ENCODE measurements around the gene MRPS2. TPM values are rescaled to one million over a fixed set of nuclear protein-coding genes. Genes with fewer than 3 reads are reported as not detected.
"Not testable (repeated sequence)": the region's sequence is repeated elsewhere in the genome, so short reads cannot be mapped to it uniquely, and the experiment has no call there.

MRPS2 gene
- total and polyA plus RNA-seq, 9 of the 15 experiments (the other 6 are each of a cell fraction or from before 2014, with no cell fraction given): 8.0 to 167 (median 81.3) TPM

DNA sequence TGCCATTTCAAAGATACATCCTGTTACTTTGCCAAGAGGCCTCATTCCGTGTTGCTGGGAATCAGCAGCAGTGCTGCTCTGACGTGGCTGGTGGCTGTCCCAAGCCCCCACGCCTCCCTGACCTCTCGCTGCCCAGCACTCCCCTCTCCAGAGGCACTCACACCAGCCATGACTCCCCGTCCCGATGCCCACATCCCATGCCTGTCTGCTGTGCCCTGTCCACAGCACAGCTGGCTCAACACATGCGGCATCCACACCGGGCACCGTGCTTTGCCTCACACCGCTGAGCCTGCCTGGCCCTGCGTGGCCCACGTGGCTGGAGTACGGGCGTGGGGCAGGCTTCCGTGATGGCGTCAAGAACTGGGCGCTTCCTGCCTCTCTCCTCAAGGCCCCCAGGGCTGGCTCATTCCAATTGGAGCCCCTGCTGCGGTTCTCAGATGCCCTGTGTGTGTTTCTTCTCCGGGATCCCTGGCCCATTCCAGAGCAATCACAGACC lies 12.9 kb downstream of the MRPS2 start (continued):
- TF ChIP-seq TEAD2 (tag; IDR thresholded peaks at IDR 0.05): no peak

GRCh38 chr9:135513906-135514305 lies 13.4 kb downstream of the MRPS2 start:
- H3K27me3 ChIP-seq (ENCODE audit: control insufficient read depth in 2 of 2, insufficient read depth in 2 of 2, low read length in 2 of 2); H4K20me1 ChIP-seq (replicated peaks; ENCODE audit: control insufficient read depth, insufficient read depth, low read length); intact Hi-C loops (cut with micrococcal nuclease); H3K36me3 ChIP-seq (ENCODE audit: control insufficient read depth, insufficient read depth, low read length); H3K9ac ChIP-seq (ENCODE audit: insufficient read depth in 1 of 2, low read depth in 2 of 2, low read length in 2 of 2); H3K4me3 ChIP-seq; H3K9me3 ChIP-seq (replicated peaks; ENCODE audit: control insufficient read depth, insufficient read depth, low read depth, low read length); H2AFZ ChIP-seq (ENCODE audit: low read depth, low read length); H3K9me1 ChIP-seq (ENCODE audit: control insufficient read depth, insufficient read depth, low read length); ATAC-seq; H3K27ac ChIP-seq (ENCODE audit: extremely low read depth, low read depth, low read length); BruUV-seq (replicated peaks); H3K4me2 ChIP-seq (ENCODE audit: insufficient read depth, low read length); in situ Hi-C loops (cut with MboI); CTCF ChIA-PET (ENCODE audit: low intra/inter-chr PET ratio); DNase-seq (ENCODE audit: extremely low read depth in 1 of 4, low spot score in 3 of 4); H3K79me2 ChIP-seq (ENCODE audit: control insufficient read depth, insufficient read depth, low read length): not testable (repeated sequence)
- H3K4me1 ChIP-seq (replicated peaks in 1 of 2; ENCODE audit: control insufficient read depth in 2 of 2, insufficient read depth in 2 of 2, low read length in 2 of 2): peaks cover 22% of the 10 kb centered on the region in 2 experiments
- peak; percentile 64 for FAIRE-seq
- POLR2A ChIA-PET: interaction anchor here (1.5 kb wide), 1 partner anchor 8 kb away, joined by 9 read pairs; no protein-coding TSS in a partner anchor
- 84% methylated on average over 5 of the region's 9 CpGs for WGBS (ENCODE audit: insufficient coverage, low coverage, missing lambda C conversion rate)

DNA sequence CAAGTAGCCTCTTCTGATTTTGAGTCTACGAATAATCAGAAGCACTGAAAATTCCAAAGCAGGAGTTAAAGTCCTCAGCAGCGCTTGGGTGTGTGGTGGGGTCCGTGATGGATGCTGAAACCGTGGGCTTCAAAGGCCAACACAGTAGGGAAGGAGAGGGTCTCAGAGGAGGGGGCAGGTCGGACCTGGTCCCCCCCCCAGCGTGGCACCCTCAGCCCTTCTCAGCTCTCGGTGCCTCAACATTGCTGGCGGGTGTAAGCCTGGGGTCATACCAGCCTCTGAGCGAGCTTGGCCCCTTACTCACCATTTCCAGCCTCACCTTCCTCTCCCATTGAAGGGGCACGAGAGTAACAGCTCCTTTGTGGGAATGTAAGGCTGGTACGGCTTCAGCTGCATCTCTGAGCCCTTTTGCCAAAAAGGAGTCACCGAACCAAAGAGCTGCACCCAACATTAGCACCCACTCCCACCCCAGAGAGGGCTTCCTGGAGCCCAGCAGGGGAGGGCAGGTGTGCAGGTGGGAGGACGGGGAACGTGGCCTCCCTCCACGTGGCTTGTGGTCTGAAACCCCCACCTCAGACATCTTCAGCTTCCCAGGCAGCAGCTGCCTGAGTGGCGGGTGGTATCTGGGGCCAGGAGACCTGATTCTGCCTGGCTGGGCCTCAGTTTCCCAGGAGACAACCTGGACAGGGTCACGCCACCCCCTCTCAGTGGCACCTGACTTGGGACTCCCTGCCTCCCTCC lies 14.0 kb downstream of the MRPS2 start:
- BruUV-seq (replicated peaks): no TSS peak
- no peak overlapping the region for H3K27ac ChIP-seq (ENCODE audit: extremely low read depth, low read depth, low read length)
- H3K79me2 ChIP-seq (ENCODE audit: control insufficient read depth, insufficient read depth, low read length): no peaks in the 10 kb centered on the region
- H3K4me2 ChIP-seq (ENCODE audit: insufficient read depth, low read length): no peak overlapping the region
- no peak for FAIRE-seq
- DNase-seq (ENCODE audit: extremely low read depth in 1 of 4, low spot score in 3 of 4): no peak
- 43% methylated on average over 9 of the region's 17 CpGs for WGBS (ENCODE audit: insufficient coverage, low coverage, missing lambda C conversion rate)
- POLR2A ChIA-PET: interaction anchor here (0.6 to 1.5 kb wide), 2 partner anchors 9 to 730 kb away, joined by 3 to 9 read pairs; no protein-coding TSS in a partner anchor
- no peak overlapping the region; a peak in 1 of 4 replicates for H3K9ac ChIP-seq (ENCODE audit: insufficient read depth in 1 of 2, low read depth in 2 of 2, low read length in 2 of 2)
- no peaks in the 10 kb centered on the region for H3K9me1 ChIP-seq (ENCODE audit: control insufficient read depth, insufficient read depth, low read length)
- no peak overlapping the region for H2AFZ ChIP-seq (ENCODE audit: low read depth, low read length)
- no peaks in the 10 kb centered on the region for H4K20me1 ChIP-seq (replicated peaks; ENCODE audit: control insufficient read depth, insufficient read depth, low read length)
- H3K27me3 ChIP-seq (ENCODE audit: control insufficient read depth in 2 of 2, insufficient read depth in 2 of 2, low read length in 2 of 2): 0 out of 5 replicates have a peak, but pooled peaks cover 0 to 2% of the 10 kb centered on the region in 2 experiments
- peaks cover 22% of the 10 kb centered on the region in 2 experiments for H3K4me1 ChIP-seq (replicated peaks in 1 of 2; ENCODE audit: control insufficient read depth in 2 of 2, insufficient read depth in 2 of 2, low read length in 2 of 2)
- no peak for ATAC-seq
- H3K4me3 ChIP-seq: no peak overlapping the region
- no peaks in the 10 kb centered on the region for H3K9me3 ChIP-seq (replicated peaks; ENCODE audit: control insufficient read depth, insufficient read depth, low read depth, low read length)
- TF ChIP-seq GTF2E2 (tag; IDR thresholded peaks at IDR 0.05): no peak
- no peak for TF ChIP-seq CBX2 (IDR thresholded peaks at IDR 0.05; ENCODE audit: insufficient read depth, low read length, poor library complexity, severe bottlenecking)
- TF ChIP-seq ZNF354B (CRISPR knock-in tag; IDR thresholded peaks at IDR 0.05): no peak
- CTCF ChIA-PET (ENCODE audit: low intra/inter-chr PET ratio): no interaction called here
- intact Hi-C loops (cut with micrococcal nuclease) (no loop called here), in situ Hi-C loops (cut with MboI) (no loop called here)
- H3K36me3 ChIP-seq (ENCODE audit: control insufficient read depth, insufficient read depth, low read length): no peaks in the 10 kb centered on the region
